ENCODE data around the gene KRT8.

The KRT8 gene

GRCh38 chr12:52847335-52848102 lies 57.4 kb downstream of the KRT8 start:
- no peak for DNase-seq (ENCODE audit: low read depth, low spot score)

All from ELF-1 (cell line).